Stimulated activated naive CD8-positive, alpha-beta T cell treated with anti-CD3 and anti-CD28 coated beads, Interleukin-15, amount 100 ng/mL, for 72 hours (primary cell): ENCODE measurements around the gene EPB41L3.

Experiments
- ATAC-seq: fragments of 150-1000 bp; cut with Tn5 transposase; 2 replicates; pipeline ENCODE4 v1.10.0; 2021; ENCODE audit warnings: mild to moderate bottlenecking, moderate library complexity
- DNase-seq, 2 donors: peaks; one replicate each; pipeline ENCODE4 v3.0.0; 2021 to 2022
- H3K27ac Mint-ChIP-seq, 2 donors: one replicate each; pipeline ENCODE4 v1.8.0; 2022; ENCODE audit warnings: mild to moderate bottlenecking in 2 of 2, mixed read lengths in 2 of 2, moderate library complexity in 2 of 2
- H3K27me3 Mint-ChIP-seq: one replicate; pipeline ENCODE4 v1.8.0; 2022; ENCODE audit warnings: mixed read lengths
- H3K4me1 Mint-ChIP-seq: one replicate; pipeline ENCODE4 v1.8.0; 2022; ENCODE audit warnings: mild to moderate bottlenecking, mixed read lengths
- H3K4me3 Mint-ChIP-seq, 2 donors: one replicate each; pipeline ENCODE4 v1.8.0; 2022; ENCODE audit warnings: mild to moderate bottlenecking in 2 of 2, mixed read lengths in 2 of 2, moderate library complexity in 1 of 2
- H3K9me3 Mint-ChIP-seq, 2 donors: one replicate each; pipeline ENCODE4 v1.8.0; 2022; ENCODE audit warnings: mixed read lengths in 2 of 2

Gene EPB41L3

DNA sequence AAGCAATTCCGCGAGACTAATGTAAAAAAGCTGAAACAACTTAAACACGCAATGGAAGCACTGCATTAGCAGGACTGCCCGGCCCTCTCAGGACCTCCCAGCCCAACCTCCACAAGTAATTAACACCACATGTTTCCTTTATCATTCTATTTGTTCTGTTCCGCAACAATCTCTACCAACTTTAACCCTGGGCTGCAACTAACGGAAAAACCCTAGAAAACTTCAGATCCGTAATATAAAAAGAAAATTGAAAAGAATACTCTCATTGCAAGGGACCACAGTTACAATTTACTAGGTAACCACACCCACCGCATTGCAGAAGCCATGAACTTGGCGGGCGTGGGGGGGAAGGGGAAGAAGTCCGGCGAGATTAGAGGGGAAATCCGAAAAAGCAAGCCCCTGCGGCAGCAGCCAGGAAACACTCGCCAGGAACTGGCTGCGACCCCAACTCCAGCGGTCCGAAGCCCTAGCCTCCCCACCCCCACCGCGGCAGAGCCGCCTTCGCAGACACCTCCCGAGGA, 1.2 kb downstream of the EPB41L3 start:
- ATAC-seq: no peak
- H3K4me1 Mint-ChIP-seq: no peaks in the 10 kb centered on the region
- H3K27ac Mint-ChIP-seq: no peak overlapping the region
- H3K9me3 Mint-ChIP-seq: no peaks in the 10 kb centered on the region
- H3K4me3 Mint-ChIP-seq: peak overlapping the region; percentile 42 to 61
- peaks cover 82% of the 10 kb centered on the region for H3K27me3 Mint-ChIP-seq
- peak in 1 of 2 donors; percentile 10 for DNase-seq

DNA sequence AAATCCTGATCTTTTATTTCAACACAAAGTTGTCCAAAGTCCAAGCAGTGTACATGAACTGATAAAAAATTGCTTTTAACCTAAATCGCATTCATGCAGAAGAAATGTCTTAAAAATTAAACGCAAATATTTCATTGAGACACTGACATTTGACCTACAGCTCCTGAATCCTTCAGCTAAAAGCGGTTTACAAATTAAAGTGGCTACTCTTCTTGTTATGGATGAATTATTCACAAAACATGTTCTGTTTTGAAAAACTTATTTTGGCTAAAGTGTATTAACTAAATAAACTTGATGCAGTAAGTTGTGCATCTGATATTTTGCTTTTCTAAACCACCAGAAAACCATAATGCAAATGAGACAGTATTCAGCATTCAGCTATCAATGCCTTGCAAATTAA, 2.2 kb downstream of the EPB41L3 start:
- H3K27ac Mint-ChIP-seq: no peak overlapping the region

GRCh38 chr18:5539391-5539790, 4.4 kb downstream of the EPB41L3 start:
- H3K27ac Mint-ChIP-seq: no peak overlapping the region

More for the DNA sequence above, 2.2 kb downstream of the EPB41L3 start:
- Mint-ChIP-seq H3K27me3 (peaks cover 77% of the 10 kb centered on the region), H3K9me3 (no peaks in the 10 kb centered on the region), H3K4me1 (no peaks in the 10 kb centered on the region), H3K4me3 (no peak overlapping the region)
- no peak for DNase-seq
- ATAC-seq: no peak

GRCh38 chr18:5538544-5538943, 5.3 kb downstream of the EPB41L3 start:
- H3K27me3 Mint-ChIP-seq: peaks cover 58% of the 10 kb centered on the region
- H3K4me3 Mint-ChIP-seq: no peak overlapping the region
- H3K27ac Mint-ChIP-seq: no peak overlapping the region
- no peak for ATAC-seq
- H3K4me1 Mint-ChIP-seq: no peaks in the 10 kb centered on the region
- DNase-seq: no peak
- no peaks in the 10 kb centered on the region for H3K9me3 Mint-ChIP-seq

More at GRCh38 chr18:5539391-5539790, 4.4 kb downstream of the EPB41L3 start:
- no peak for DNase-seq
- Mint-ChIP-seq H3K27me3 (peaks cover 64% of the 10 kb centered on the region), H3K4me3 (no peak overlapping the region), H3K9me3 (no peaks in the 10 kb centered on the region), H3K4me1 (no peaks in the 10 kb centered on the region)
- ATAC-seq: no peak

- Mint-ChIP-seq H3K9me3 (no peaks in the 10 kb centered on the region), H3K4me1 (no peaks in the 10 kb centered on the region), H3K4me3 (no peak overlapping the region), H3K27me3 (peaks cover 58% of the 10 kb centered on the region), H3K27ac (no peak overlapping the region)
- DNase-seq (no peak), ATAC-seq (no peak)
Measured at GRCh38 chr18:5537860-5538259, 5.9 kb downstream of the EPB41L3 start.

GRCh38 chr18:5534845-5535244, 9.0 kb downstream of the EPB41L3 start:
- H3K27me3 Mint-ChIP-seq: peaks cover 45% of the 10 kb centered on the region
- H3K9me3 Mint-ChIP-seq: no peaks in the 10 kb centered on the region
- no peak for ATAC-seq
- H3K4me1 Mint-ChIP-seq: no peaks in the 10 kb centered on the region
- DNase-seq: no peak
- no peak overlapping the region for H3K4me3 Mint-ChIP-seq
- H3K27ac Mint-ChIP-seq: no peak overlapping the region

- no peak overlapping the region for H3K27ac Mint-ChIP-seq
- no peaks in the 10 kb centered on the region for H3K4me1 Mint-ChIP-seq
- no peak overlapping the region for H3K4me3 Mint-ChIP-seq
- peaks cover 31% of the 10 kb centered on the region for H3K27me3 Mint-ChIP-seq
- no peaks in the 10 kb centered on the region for H3K9me3 Mint-ChIP-seq
- ATAC-seq (no peak), DNase-seq (no peak)
Measured at GRCh38 chr18:5532066-5532465, 11.7 kb downstream of the EPB41L3 start.

DNA sequence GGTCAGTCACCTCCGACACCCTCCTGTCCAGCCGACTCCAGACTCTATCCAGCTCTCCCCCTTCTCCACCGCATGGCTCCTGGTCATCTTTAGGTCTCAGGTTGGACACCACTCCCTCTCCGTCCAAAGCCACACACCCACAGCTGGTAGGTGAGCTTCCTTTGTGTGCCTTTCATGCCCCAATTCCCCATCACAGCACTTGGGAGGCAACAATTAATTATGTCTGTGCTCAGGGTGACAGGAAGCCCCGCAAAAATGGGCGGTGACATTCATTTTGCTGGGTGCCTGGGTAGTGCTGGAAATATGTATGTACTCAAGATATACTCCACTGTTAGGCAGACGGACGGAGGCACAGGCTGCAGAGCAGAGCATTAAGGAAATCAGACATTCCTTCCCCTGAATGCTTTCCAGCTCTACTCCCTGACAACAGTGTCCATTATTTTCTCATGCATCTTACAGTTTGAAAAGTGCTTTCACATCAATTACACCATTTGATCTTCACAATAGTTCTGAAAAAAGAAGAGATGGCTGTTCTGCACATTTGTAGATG, 13.1 kb downstream of the EPB41L3 start:
- Mint-ChIP-seq H3K27me3 (peaks cover 31% of the 10 kb centered on the region), H3K9me3 (no peaks in the 10 kb centered on the region), H3K4me3 (no peak overlapping the region), H3K27ac (no peak overlapping the region), H3K4me1 (no peaks in the 10 kb centered on the region)
- no peak for ATAC-seq
- DNase-seq: no peak

GRCh38 chr18:5529471-5529870, 14.3 kb downstream of the EPB41L3 start:
- DNase-seq (no peak), ATAC-seq (no peak)
- H3K27me3 Mint-ChIP-seq: peaks cover 29% of the 10 kb centered on the region
- H3K27ac Mint-ChIP-seq: no peak overlapping the region
- no peaks in the 10 kb centered on the region for H3K4me1 Mint-ChIP-seq
- H3K9me3 Mint-ChIP-seq: no peaks in the 10 kb centered on the region
- H3K4me3 Mint-ChIP-seq: no peak overlapping the region

DNA sequence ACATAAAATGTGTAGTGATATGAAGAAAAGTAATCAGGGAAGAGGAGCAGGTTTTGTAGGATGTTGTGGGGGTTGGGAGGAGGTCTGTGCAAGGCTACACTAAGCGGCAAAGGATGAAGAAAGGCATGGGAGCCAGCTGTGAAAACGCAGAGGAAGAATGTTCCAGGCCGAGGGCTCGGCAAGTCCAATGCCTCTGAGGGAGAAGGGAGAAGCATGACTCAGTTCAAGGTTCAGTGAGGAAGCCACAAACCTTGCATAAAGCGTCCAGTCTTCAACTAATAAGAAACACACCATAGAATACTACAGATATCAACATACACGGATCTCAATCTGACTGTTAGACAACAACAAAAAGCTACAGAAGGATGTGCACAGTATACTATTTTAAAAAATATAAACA, 16.2 kb downstream of the EPB41L3 start:
- DNase-seq (no peak), ATAC-seq (no peak)
- no peak overlapping the region for H3K27ac Mint-ChIP-seq
- no peaks in the 10 kb centered on the region for H3K9me3 Mint-ChIP-seq
- H3K4me3 Mint-ChIP-seq: no peak overlapping the region
- H3K4me1 Mint-ChIP-seq: no peaks in the 10 kb centered on the region
- H3K27me3 Mint-ChIP-seq: peaks cover 31% of the 10 kb centered on the region

- no peak for ATAC-seq
- Mint-ChIP-seq H3K4me1 (no peaks in the 10 kb centered on the region), H3K4me3 (no peak overlapping the region), H3K27ac (no peak overlapping the region), H3K9me3 (no peaks in the 10 kb centered on the region), H3K27me3 (peaks cover 17% of the 10 kb centered on the region)
- DNase-seq: no peak
Measured at GRCh38 chr18:5524660-5525059, 19.1 kb downstream of the EPB41L3 start.

DNA sequence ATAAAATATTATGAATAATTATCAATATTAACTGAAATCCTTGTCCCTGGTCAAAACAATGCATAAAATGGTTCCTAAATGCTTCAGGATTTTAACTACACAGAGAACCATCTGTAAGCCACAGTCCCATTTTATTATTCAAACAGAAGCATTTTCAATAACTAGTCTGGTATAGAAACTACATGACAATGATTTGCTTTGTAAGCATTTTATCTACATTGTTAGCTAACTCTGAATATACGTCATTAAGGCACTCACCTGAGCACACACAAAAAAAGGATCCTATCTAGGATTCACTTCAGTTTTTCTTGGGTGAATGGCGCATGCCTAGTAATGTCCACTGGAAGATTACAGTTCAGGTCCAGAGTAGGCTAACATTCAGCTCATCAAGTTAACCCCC, 22.8 kb downstream of the EPB41L3 start:
- Mint-ChIP-seq H3K4me1 (no peaks in the 10 kb centered on the region), H3K9me3 (no peaks in the 10 kb centered on the region), H3K4me3 (no peak overlapping the region), H3K27me3 (peaks cover 9% of the 10 kb centered on the region), H3K27ac (no peak overlapping the region)
- no peak for DNase-seq
- ATAC-seq: no peak

- H3K27me3 Mint-ChIP-seq: peaks cover 9% of the 10 kb centered on the region
- ATAC-seq: no peak
- H3K4me3 Mint-ChIP-seq: no peak overlapping the region
- H3K27ac Mint-ChIP-seq: no peak overlapping the region
- H3K9me3 Mint-ChIP-seq: no peaks in the 10 kb centered on the region
- DNase-seq: no peak
- no peaks in the 10 kb centered on the region for H3K4me1 Mint-ChIP-seq
Measured at GRCh38 chr18:5520464-5520863, 23.3 kb downstream of the EPB41L3 start.

GRCh38 chr18:5519448-5520298, 24.1 kb downstream of the EPB41L3 start:
- no peaks in the 10 kb centered on the region for H3K9me3 Mint-ChIP-seq
- H3K4me3 Mint-ChIP-seq: no peak overlapping the region
- no peak overlapping the region for H3K27ac Mint-ChIP-seq
- DNase-seq: no peak
- no peaks in the 10 kb centered on the region for H3K4me1 Mint-ChIP-seq
- no peak for ATAC-seq
- H3K27me3 Mint-ChIP-seq: peaks cover 5% of the 10 kb centered on the region

- Mint-ChIP-seq H3K4me1 (no peaks in the 10 kb centered on the region), H3K27me3 (no peaks in the 10 kb centered on the region), H3K4me3 (no peak overlapping the region), H3K9me3 (no peaks in the 10 kb centered on the region), H3K27ac (no peak overlapping the region)
- no peak for DNase-seq
- no peak for ATAC-seq
Measured at GRCh38 chr18:5518899-5519371, 24.9 kb downstream of the EPB41L3 start.

- H3K4me1 Mint-ChIP-seq: no peaks in the 10 kb centered on the region
- ATAC-seq (peak; percentile 33), DNase-seq (no peak)
- H3K27me3 Mint-ChIP-seq: no peaks in the 10 kb centered on the region
- H3K27ac Mint-ChIP-seq: no peak overlapping the region
- no peak overlapping the region for H3K4me3 Mint-ChIP-seq
- H3K9me3 Mint-ChIP-seq: no peaks in the 10 kb centered on the region
Measured at GRCh38 chr18:5518179-5518770, 25.5 kb downstream of the EPB41L3 start.
